HG02678 (cell line): ENCODE results near the gene PDE6H.
A peak's percentile ranks its signal among the peaks of the same experiment; 100 is the strongest.

Source experiments
- ATAC-seq: cut with Tn5 transposase; IDR thresholded peaks from one replicate; pipeline ENCODE4 v1.9.1; 2021; ENCODE audit warnings: mild to moderate bottlenecking, moderate library complexity; ENCODE audit not compliant: unreplicated experiment

Gene PDE6H

DNA sequence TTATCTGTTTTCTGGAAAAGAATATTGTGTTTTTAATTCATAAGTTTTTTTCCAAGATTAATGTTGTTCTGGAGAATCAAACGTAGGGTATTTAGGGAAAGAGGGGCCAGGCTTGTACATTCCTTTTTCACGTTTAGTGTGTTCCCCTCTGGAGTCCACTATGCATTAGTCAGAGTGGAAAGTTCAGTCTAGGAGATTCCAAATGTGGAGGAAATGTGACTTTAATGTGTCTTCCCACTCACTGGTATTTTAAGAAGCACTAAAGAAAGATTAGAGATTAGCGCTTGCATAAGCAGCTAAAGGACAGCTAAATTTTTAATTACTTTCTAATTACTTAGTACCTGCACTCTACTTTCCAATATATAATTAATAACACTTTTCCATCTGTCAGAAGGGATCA is 4.4 kb upstream of the PDE6H start:
- no peak for ATAC-seq

GRCh38 chr12:14970473-14970872 is 2.4 kb upstream of the PDE6H start:
- no peak for ATAC-seq

DNA sequence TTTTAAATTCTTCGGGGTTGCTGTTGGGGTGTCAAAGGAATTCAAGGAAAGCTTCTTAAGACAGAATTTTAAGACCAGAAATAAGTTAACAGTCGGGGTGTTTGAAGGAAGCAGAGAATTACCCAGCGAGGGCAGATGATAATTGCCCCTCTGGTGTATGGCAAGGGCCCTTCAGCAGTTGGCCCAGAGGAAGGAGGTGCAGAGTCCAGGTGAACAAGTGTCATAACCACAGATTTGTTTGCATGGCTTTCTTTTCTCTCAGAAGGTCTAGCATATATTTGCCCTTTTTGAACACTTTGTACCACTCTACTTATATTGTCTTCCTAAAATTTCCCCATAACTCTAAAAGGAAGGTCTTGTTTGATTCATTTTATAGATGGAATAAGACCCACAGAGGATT is 1.8 kb downstream of the PDE6H start:
- ATAC-seq = no peak

GRCh38 chr12:14975457-14975856 is 2.6 kb downstream of the PDE6H start:
- no peak for ATAC-seq

- ATAC-seq = no peak
Observed at GRCh38 chr12:14976658-14977057, 3.8 kb downstream of the PDE6H start.

DNA sequence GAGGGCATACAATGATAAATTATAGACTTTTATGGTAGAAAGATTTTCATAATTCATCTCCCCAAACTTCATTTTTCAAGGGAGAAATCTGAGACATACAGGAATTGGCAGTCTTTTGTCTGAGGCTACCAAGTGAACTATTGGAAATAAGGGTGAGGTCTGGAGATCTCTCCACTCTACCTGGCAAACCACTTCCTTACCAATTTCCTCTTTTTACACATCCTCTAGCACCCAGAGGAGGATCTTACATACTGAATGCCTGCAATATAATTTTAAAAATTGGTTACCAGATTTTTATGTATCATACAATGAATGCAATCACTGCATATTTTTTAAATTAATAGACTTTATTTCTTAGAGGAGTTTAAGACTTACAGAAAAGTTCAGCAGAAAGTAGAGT is 6.6 kb downstream of the PDE6H start:
- ATAC-seq = no peak

DNA sequence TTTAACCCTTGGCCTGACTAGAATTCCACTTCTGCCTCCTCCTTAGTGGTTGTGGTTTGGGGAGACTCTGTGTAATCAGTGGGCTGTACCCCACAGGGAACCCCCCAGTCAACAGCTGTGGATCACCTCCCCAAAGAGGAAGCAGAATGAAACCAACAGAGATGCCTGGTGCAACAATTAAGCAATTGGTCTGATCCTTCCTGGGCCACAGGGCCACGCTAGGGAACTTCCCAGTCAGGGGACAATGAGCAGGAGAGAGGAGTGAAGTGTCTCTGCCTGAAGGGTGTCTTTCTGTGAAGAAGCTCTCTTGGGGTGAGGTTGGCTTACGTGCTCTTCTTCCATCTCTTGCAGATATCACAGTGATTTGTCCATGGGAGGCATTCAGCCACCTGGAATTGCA is 8.2 kb downstream of the PDE6H start:
- no peak for ATAC-seq

- no peak for ATAC-seq
Observed at GRCh38 chr12:14982562-14982961, 9.7 kb downstream of the PDE6H start.

- no peak for ATAC-seq
Observed at GRCh38 chr12:14982991-14983390, 10.1 kb downstream of the PDE6H start.

- ATAC-seq = no peak
Observed at GRCh38 chr12:14984036-14984435, 11.2 kb downstream of the PDE6H start.

DNA sequence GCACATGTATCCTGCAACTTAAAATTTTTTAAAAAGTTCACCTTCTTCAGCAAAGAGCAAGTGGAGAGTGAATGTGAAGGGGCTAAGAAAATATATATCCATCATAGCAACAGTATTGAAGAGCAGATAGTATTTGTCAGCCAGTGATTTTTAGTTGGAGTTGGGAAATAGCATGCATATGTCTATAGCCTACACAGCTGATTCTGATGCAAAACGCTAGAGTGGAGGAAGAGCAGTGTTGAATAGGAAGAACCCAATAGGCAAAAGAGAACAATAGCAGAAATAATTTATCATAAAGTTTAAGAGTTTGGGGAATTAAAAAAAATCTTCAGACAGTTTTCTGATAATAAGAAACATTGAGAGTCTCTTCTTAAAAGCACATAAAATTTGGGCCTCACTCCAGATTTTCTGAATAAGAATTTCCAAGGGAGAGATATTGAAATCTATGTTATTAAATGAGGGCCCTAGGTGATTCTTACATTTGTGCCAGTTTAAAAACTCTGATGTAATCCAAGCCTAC is 12.0 kb downstream of the PDE6H start:
- no peak for ATAC-seq

- ATAC-seq = no peak
Observed at GRCh38 chr12:14986449-14986848, 13.6 kb downstream of the PDE6H start.

DNA sequence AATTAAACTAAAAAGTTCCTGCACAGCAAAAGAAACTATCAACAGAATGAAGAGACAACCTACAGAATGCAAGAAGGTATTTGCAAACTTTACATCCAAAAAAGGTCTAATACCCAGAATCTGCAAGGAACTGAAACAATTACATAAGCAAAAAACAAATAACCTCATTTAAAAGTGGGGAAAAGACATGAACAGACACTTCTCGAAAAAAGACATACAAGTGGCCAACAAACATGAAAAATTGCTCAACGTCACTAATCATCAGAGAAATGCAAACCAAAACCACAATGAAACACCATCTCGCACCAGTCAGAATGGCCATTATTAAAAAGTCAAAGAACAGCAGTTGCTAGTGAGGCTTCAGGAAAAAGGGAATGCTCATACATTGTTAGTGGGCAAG is 15.2 kb downstream of the PDE6H start:
- ATAC-seq = no peak

DNA sequence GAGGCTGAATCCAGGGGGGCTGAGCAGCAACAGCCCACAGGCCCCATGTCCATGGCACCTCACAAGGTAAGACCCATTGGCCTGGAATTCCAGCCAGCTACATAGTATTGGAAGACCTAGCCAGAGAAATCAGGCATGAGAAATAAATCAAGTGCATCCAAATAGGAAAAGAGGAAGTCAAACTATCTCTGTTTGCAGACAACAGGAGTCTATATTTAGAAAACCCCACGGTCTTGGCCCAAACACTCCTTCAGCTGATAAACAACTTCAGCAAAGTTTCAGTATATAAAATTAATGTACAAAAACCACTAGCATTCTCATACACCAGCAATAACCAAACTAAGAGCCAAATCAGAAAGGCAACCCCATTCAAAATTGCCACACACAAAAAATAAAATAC is 16.9 kb downstream of the PDE6H start:
- ATAC-seq = peak; percentile 50

GRCh38 chr12:14991069-14991468 is 18.2 kb downstream of the PDE6H start:
- no peak for ATAC-seq

DNA sequence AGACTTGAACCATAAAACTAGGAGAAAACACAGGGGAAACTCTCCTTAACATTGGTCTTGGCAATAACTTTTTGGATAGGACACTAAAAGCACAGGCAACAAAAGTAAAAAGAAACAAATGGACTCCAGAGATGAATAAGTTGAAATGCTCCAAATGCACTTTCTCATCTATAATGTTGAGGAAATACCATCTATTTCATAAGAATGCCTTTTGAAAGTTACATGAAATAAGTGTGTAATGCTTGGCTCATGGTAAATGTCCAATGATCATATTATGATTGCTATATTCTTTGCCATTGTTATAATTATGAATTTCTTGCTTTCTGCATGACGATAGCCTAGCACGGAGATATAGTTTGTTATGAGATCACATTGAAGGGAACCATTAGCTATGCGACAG is 19.8 kb downstream of the PDE6H start:
- no peak for ATAC-seq

DNA sequence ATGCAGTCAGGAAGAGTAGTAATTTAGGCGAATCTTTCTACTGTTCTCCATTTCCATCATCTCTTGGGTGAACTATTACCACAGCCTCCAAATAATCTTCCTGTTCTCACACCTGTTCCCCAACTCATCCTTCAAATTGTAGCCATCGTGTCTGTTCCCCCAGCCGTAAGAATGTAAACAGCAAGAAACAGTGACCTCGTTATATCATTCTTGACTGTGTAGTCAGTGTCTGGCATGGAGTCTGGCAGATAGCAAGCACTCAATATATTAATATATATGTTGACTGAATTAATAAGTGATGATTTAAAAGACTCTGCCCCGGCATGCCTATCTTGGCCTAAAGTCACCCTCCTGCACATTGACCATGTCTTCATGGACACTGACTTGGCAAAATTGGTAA is 20.3 kb downstream of the PDE6H start:
- no peak for ATAC-seq

DNA sequence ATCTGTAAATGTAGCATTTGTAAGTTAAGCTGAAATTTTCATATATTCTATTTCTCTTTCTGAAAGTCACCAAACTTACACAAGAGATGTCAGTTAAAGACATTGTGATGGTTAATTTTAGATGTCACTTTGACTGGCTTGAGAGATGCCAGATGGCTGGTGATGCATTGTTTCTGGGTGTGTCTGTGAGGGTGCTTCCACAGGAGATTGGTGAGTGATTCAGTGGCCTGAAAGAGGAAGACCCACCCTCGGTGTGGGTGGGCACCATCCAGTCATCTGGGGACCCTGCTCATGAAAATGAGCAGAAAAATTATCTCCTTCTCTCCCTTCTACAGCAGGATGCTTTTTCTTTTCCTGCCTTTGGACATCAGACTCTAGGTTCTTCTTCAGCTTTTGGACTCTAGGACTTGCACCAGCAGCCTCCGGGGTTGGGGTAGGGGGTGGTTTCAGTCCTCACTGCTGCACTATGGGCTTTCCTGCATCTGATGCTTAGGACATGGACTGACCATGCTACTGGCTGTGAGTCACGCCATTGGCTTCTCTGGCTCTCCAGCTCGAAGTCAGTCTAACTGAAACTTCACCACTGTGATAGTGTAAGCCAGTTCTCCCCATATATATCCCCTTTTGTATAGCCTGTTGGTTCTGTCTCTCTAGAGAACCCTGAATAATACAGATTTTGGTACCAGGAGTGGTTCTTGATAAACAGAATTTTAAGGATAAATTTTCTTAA is 20.9 kb downstream of the PDE6H start:
- ATAC-seq = no peak

- ATAC-seq = no peak
Observed at GRCh38 chr12:14994610-14995009, 21.8 kb downstream of the PDE6H start.

DNA sequence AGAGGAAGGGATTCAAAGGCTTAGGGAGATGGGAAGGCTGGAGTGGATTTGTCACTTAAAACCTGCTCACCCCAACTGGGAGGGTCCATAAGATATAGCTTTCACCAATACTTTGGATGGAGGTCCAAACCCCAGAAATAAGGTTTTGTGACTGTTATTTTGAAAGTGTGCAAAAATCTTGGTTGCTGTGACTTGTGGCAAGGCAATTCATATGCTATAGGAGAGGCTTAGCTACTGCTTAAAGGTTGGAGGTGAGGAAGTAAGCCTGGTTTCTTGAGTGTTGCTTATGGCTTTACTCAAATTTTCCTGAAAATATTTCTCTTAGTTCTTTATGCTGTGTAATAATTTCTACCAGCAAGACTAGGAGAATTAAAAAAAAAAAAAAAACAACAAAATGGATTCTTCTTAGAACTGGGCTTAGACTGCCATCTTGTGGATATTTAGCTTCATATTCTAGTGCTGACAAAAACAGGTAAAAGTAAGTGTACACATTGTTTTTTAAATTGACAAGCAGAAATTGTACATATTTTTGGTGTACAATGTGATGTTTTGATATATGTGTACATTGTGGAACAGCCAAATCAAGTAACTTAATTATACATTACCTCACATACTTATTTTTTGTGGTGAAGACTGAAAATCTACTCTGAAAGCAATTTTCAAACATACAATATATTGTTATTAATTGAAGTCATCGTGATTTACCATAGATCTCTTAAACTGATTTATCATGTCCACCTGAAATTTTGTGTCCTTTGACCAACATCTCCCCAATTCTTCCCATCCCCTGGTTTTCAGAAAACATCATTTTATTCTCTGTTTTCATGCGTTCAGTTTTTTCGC is 23.0 kb downstream of the PDE6H start:
- ATAC-seq = no peak

GRCh38 chr12:14997998-14998397 is 25.2 kb downstream of the PDE6H start:
- no peak for ATAC-seq

- ATAC-seq = no peak
Observed at GRCh38 chr12:14999021-14999694, 26.3 kb downstream of the PDE6H start.
